NCI-H526 (cell line): Measurements from ENCODE around the gene PCDH7.

Experiments used
- DNase-seq, 2 experiments: peaks; one replicate each; lab custom pipeline; 2025; lab: John Stamatoyannopoulos, UW

The PCDH7 gene

GRCh38 chr4:30727409-30727808, 7.2 kb downstream of the PCDH7 start:
- no peak for DNase-seq

GRCh38 chr4:30728311-30728710, 8.1 kb downstream of the PCDH7 start:
- DNase-seq = no peak

GRCh38 chr4:30743897-30744296, 23.7 kb downstream of the PCDH7 start:
- no peak for DNase-seq

- DNase-seq = no peak
Observed at GRCh38 chr4:30744386-30744785, 24.2 kb downstream of the PCDH7 start.

- no peak for DNase-seq
Observed at GRCh38 chr4:30744957-30745640, 24.9 kb downstream of the PCDH7 start.

GRCh38 chr4:30746735-30747134, 26.6 kb downstream of the PCDH7 start:
- no peak for DNase-seq

GRCh38 chr4:30753316-30753715, 33.1 kb downstream of the PCDH7 start:
- no peak for DNase-seq

- no peak for DNase-seq
Observed at GRCh38 chr4:30754021-30754420, 33.9 kb downstream of the PCDH7 start.

- DNase-seq = no peak
Observed at GRCh38 chr4:30755346-30755745, 35.2 kb downstream of the PCDH7 start.

- no peak for DNase-seq
Observed at GRCh38 chr4:30756553-30756952, 36.4 kb downstream of the PCDH7 start.

GRCh38 chr4:30757357-30757756, 37.2 kb downstream of the PCDH7 start:
- DNase-seq = no peak

- no peak for DNase-seq
Observed at GRCh38 chr4:30760551-30760950, 40.4 kb downstream of the PCDH7 start.

GRCh38 chr4:30763321-30763727, 43.2 kb downstream of the PCDH7 start:
- no peak for DNase-seq

- DNase-seq = no peak
Observed at GRCh38 chr4:30765022-30765421, 44.9 kb downstream of the PCDH7 start.

GRCh38 chr4:30767147-30767845, 47.1 kb downstream of the PCDH7 start:
- DNase-seq = no peak

GRCh38 chr4:30768277-30768676, 48.1 kb downstream of the PCDH7 start:
- no peak for DNase-seq

GRCh38 chr4:30769093-30769492, 48.9 kb downstream of the PCDH7 start:
- DNase-seq = no peak

- DNase-seq = no peak
Observed at GRCh38 chr4:30770049-30770549, 49.9 kb downstream of the PCDH7 start.

- DNase-seq = no peak
Observed at GRCh38 chr4:30770812-30771211, 50.6 kb downstream of the PCDH7 start.

- DNase-seq = no peak
Observed at GRCh38 chr4:30776451-30776850, 56.3 kb downstream of the PCDH7 start.

GRCh38 chr4:30776921-30777415, 56.8 kb downstream of the PCDH7 start:
- no peak for DNase-seq
